HG02938 (cell line): ENCODE data around the gene CD300H.
A peak's percentile ranks its signal among the peaks of the same experiment; 100 is the strongest.
"Not testable (repeated sequence)": the region's sequence is repeated elsewhere in the genome, so short reads cannot be mapped to it uniquely, and the experiment has no call there.

Experiments used
- ATAC-seq: cut with Tn5 transposase; IDR thresholded peaks from one replicate; pipeline ENCODE4 v1.9.1; 2021; ENCODE audit warnings: mild to moderate bottlenecking, moderate library complexity; ENCODE audit not compliant: unreplicated experiment

The CD300H gene

GRCh38 chr17:74528491-74529199 lies 38.7 kb downstream of the CD300H start:
- ATAC-seq = peak; percentile 89

GRCh38 chr17:74527756-74528155 lies 39.6 kb downstream of the CD300H start:
- ATAC-seq = no peak

GRCh38 chr17:74527081-74527480 lies 40.2 kb downstream of the CD300H start:
- no peak for ATAC-seq

- no peak for ATAC-seq
These were observed 40.6 kb downstream of the CD300H start for GRCh38 chr17:74526681-74527080.

- no peak for ATAC-seq
These were observed 41.5 kb downstream of the CD300H start for GRCh38 chr17:74525781-74526288.

- ATAC-seq = no peak
These were observed 41.9 kb downstream of the CD300H start for GRCh38 chr17:74525465-74525725.

GRCh38 chr17:74524653-74525464 lies 42.5 kb downstream of the CD300H start:
- ATAC-seq = no peak

- no peak for ATAC-seq
These were observed 44.0 kb downstream of the CD300H start for GRCh38 chr17:74523308-74523707.

- ATAC-seq = no peak
These were observed 44.8 kb downstream of the CD300H start for GRCh38 chr17:74522381-74523105.

- ATAC-seq = no peak
These were observed 45.6 kb downstream of the CD300H start for GRCh38 chr17:74521701-74522201.

GRCh38 chr17:74520790-74521480 lies 46.4 kb downstream of the CD300H start:
- no peak for ATAC-seq

GRCh38 chr17:74520016-74520434 lies 47.3 kb downstream of the CD300H start:
- no peak for ATAC-seq

GRCh38 chr17:74518413-74518981 lies 48.8 kb downstream of the CD300H start:
- ATAC-seq = not testable (repeated sequence)

GRCh38 chr17:74516561-74517328 lies 50.6 kb downstream of the CD300H start:
- no peak for ATAC-seq

- ATAC-seq = no peak
These were observed 51.4 kb downstream of the CD300H start for GRCh38 chr17:74515941-74516340.

GRCh38 chr17:74514632-74515334 lies 52.5 kb downstream of the CD300H start:
- no peak for ATAC-seq

- no peak for ATAC-seq
These were observed 53.2 kb downstream of the CD300H start for GRCh38 chr17:74513987-74514631.

GRCh38 chr17:74512624-74513091 lies 54.7 kb downstream of the CD300H start:
- ATAC-seq = peak; percentile 64
